Muscle of arm (tissue), 12 donors: Measurements from ENCODE around the gene SCAND1. TPM values are rescaled to one million over a fixed set of nuclear protein-coding genes. Genes with fewer than 3 reads are reported as not detected.

ENCODE experiments used
- DNase-seq: peaks from one replicate; pipeline ENCODE4 v3.0.0-alpha.2; 2013
- polyA plus RNA-seq, 12 donors: library from polyadenylated mRNA; unstranded; fragments of 120-200 nt; gene quantifications; one replicate each; pipeline ENCODE4 v1.2.1, GENCODE V29; 2013; ENCODE audit not compliant: insufficient read length in 12 of 12

SCAND1 gene
- polyA plus RNA-seq, 12 donors, result 13.1 to 35.1 (median 16.5) TPM; not detected in 1

DNA sequence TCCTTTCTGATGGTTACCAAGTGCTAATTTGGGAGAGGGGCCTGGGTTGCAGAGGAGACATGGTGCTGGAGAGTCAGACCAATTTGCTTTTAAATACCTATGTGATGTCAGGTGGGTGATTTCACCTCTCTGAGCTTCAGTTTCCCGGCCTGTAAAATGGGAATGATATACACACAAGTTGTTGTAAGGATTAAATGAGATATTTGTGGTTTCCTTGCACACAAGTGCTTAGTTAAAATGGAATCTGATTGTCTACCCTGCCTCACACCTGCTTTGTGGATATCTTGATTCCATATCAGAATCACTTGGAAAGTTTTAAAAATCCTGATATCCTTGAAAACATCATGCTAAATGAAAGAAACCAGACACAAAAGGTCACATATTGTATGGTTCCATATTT is 44.5 kb downstream of the SCAND1 start:
- DNase-seq, result no peak

DNA sequence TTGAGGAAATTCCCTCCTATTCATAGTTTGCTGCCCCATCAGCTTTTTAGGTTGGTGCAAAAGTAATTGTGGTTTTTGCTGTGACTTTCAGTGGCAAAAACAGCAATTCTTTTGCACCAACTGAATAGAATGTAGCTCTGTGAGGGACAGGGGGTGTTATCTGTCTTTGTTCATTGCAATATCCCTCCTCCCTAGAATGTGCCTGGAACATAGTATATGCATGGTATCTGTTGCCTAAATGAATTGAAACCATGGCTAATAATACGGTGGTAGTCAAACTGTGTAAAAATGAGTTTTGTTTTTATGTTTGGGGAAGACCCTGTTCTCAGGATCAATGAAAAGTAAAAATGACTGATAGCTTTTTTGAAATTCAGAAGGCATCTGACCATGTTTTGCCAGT is 45.1 kb downstream of the SCAND1 start:
- DNase-seq, result no peak

DNA sequence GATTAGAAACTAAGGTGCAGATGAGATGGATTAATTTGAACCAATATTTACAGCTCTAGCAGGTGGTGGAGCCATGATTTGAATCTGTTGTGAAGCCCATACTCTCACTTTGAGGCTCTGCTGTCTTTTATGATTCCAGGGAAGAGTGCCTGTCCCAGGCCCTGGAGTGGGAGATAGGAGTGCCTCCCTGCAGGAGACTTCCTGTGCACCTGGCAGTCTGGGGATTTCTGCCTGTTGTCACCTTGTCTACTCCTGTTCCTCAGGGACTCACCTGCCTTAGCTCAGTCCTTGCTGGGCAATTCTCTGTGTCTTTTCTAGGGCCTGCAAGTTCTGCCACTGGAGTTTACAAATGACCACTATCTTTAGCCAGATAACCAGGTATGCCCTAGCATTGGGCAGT is 46.3 kb downstream of the SCAND1 start:
- no peak for DNase-seq

DNA sequence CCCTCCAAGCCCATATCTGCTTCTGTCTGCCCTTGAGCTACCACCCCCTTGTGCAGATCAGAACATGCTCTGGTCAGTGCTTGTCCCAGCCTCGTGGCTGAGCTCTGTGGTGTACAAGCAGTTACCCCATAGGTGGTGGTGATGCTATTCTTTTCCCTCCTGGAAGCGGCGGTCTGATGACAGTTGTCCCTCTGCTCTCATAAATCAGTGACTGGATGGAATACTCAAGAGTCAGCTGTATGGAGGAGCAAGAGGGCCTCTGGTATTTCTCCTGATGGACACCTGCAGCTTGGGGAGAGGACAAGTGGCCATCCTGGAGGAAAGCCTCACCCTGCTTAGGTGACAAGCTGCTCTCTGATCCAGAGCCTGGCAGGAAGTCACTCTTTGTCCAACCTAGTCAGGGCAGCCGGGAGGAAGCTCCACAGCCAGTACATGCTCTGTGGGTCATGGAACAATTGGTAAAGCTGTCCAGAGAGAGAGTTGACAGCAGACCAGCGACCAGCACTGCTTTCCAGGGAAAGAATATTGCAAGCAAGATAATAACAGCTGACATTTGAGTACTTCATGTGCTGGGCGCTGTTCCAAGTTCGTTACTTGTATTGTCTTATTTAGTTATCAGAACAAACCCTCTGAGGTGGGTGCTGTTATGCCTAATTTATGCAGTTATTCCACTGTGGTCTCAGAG is 47.1 kb downstream of the SCAND1 start:
- DNase-seq, result no peak

DNA sequence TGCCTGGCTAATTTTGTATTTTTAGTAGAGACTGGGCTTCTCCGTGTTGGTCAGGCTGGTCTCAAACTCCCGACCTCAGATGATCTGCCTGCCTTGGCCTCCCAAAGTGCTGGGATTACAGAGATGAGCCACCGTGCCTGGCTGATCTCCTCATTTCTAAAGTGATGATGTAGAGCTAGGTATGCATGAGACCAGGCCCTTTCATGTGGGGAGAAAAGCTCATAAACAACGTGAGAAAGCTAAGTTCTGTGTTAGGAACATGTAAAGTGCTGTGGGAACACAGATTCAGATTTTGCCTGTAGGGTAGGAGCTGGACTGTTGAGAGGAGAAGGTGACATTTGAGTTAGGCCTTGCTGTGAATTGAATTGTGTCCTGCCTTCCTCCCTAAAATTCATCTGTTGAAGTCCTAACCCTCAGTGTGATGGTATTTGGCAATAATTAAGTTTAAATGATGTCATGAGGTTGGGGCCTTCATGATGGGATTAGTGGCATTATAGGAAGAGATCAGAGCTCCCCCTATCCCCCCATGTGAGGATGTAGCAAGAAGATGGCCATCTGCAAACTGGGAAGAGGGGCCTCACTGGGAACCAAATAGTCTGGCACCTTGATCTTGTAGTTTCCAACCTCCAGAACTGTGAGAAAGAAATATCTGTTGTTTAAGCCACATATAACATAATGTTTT is 49.2 kb downstream of the SCAND1 start:
- no peak for DNase-seq

DNA sequence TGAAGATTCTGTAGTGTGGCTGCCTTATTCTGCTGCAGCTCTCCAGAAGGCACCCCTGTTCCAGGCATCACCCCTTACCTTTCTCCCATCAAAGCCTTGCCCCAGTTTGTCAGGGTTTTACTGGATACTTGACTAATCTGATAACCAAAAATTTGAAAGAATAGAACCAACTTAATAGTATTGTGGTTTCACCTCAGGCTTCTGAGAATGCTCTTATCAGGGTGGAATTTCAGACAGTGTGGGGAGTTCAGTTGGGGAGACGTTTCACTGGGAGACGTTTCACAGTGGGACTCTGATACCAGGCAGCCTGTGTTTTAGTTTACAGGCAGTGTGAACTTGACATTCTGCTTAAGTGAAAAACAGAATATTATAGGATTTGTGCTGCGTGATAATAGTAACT is 50.5 kb downstream of the SCAND1 start:
- DNase-seq, result no peak

Other genes with a start within 250 kb of the SCAND1 start
- gene RBM39, start 212.2 kb downstream of the SCAND1 start, polyA plus RNA-seq, result 100 to 1,000 TPM in 11 of 12 donors, not detected in 1; 221 to 557 (median 292) TPM
- 10 to 100 TPM in 11 of 12 donors, not detected in 1; 26.6 to 37.0 (median 33.5) TPM for gene PHF20, start 182.5 kb downstream of the SCAND1 start, polyA plus RNA-seq
- gene CNBD2, start 14.1 kb upstream of the SCAND1 start, polyA plus RNA-seq, result under 1 TPM in 8 of 12 donors, not detected in 4; 0.25 to 0.62 (median 0.39) TPM
- gene EPB41L1, start 200.2 kb upstream of the SCAND1 start, polyA plus RNA-seq, result 10 to 100 TPM in 11 of 12 donors, not detected in 1; 20.0 to 42.1 (median 23.3) TPM